ENCODE measurements around the gene RAB3IP. TPM values are rescaled to one million over a fixed set of nuclear protein-coding genes. Genes with fewer than 3 reads are reported as not detected.

Gene RAB3IP
- total and polyA plus RNA-seq, 10 of the 15 experiments (the other 5 are each of a cell fraction or from before 2014, with no cell fraction given): 18.8 to 53.6 (median 28.7) TPM

DNA sequence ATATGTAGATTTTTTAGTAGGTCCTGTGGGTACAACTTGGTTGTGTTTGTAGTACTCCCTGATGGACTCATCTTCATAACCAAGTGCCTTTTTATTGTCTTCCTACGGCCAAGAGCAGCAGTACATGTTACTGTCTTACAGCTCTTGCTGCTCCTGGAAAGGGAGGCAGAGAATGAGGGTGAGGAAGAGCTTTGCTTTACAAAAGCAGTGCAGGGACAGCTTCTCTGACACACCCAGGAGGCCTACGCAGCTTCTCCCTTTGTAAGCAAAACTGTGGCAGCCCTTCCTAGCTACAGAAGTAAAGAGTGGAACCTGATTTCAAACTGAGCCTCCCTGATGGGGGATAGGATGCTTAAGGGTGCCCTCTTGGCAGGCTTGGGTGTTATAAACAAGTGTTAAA, 104.9 kb downstream of the RAB3IP start (continued):
- TF ChIP-seq, protein P1, sequence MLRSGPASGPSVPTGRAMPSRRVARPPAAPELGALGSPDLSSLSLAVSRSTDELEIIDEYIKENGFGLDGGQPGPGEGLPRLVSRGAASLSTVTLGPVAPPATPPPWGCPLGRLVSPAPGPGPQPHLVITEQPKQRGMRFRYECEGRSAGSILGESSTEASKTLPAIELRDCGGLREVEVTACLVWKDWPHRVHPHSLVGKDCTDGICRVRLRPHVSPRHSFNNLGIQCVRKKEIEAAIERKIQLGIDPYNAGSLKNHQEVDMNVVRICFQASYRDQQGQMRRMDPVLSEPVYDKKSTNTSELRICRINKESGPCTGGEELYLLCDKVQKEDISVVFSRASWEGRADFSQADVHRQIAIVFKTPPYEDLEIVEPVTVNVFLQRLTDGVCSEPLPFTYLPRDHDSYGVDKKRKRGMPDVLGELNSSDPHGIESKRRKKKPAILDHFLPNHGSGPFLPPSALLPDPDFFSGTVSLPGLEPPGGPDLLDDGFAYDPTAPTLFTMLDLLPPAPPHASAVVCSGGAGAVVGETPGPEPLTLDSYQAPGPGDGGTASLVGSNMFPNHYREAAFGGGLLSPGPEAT (IDR thresholded peaks at IDR 0.05; ENCODE audit: low read depth): no peak
- no peak for TF ChIP-seq NR2C2 (IDR thresholded peaks at IDR 0.05; ENCODE audit: borderline replicate concordance, control insufficient read depth, insufficient read length, low read depth)
- no peak for TF ChIP-seq GABPA (IDR thresholded peaks at IDR 0.05; ENCODE audit: low read depth)
- no peak for TF ChIP-seq SIX5 (IDR thresholded peaks at IDR 0.05; ENCODE audit: low read depth, low read length, severe bottlenecking)

DNA sequence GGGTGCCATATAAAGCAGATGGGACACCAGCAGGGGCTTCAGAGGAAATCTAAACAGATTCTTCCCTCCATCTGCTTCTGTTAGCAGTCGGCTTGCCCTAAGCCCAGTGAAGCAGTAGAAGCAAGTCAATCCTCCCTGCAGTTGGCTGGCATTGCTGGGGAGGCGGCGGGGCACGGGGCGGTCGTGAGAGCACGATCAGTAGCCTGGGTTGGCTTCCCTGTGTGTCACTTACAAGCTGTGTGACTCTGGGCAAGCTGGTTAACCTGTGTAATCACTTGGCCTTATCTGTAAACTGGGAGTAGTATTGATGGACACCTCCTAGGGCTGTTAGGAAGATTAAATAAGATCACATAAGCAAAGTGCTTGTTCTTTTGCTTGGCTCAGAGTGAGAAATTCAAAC, 105.8 kb downstream of the RAB3IP start:
- DNase-seq (ENCODE audit: low read depth, low spot score): no peak
- H3K9ac ChIP-seq (ENCODE audit: control insufficient read depth, insufficient read depth, low read length): no peak overlapping the region
- no TSS peak for BruUV-seq (replicated peaks)
- no peaks in the 10 kb centered on the region for H3K79me2 ChIP-seq (ENCODE audit: control insufficient read depth, insufficient read depth, low read length)
- H3K27ac ChIP-seq (ENCODE audit: control insufficient read depth, insufficient read depth): no peak overlapping the region
- SMC1A ChIA-PET (ENCODE audit: uncharacterized antibody, unreplicated experiment): interaction anchor here (0.5 kb wide), 1 partner anchor 29 kb away, joined by 3 read pairs; no protein-coding TSS in a partner anchor
- no peaks in the 10 kb centered on the region for H3K36me3 ChIP-seq (ENCODE audit: control insufficient read depth in 2 of 2, insufficient read depth in 2 of 2, low read length in 1 of 2)
- RAD21 ChIA-PET (ENCODE audit: unreplicated experiment): no interaction called here
- no peak for ATAC-seq
- no peaks in the 10 kb centered on the region for H3K9me3 ChIP-seq (replicated peaks; ENCODE audit: control insufficient read depth, insufficient read depth, low read length)
- H3K4me1 ChIP-seq (ENCODE audit: control insufficient read depth, insufficient read depth, low read length): no peaks in the 10 kb centered on the region
- WGBS (ENCODE audit: insufficient coverage, insufficient replicate concordance, low lambda C conversion rate, missing lambda C conversion rate): 57% methylated on average over 1 of the region's 7 CpGs
- no peak for FAIRE-seq
- H2AFZ ChIP-seq (ENCODE audit: control insufficient read depth, low read depth, low read length): no peak overlapping the region
- H3K27me3 ChIP-seq (replicated peaks in 1 of 2; ENCODE audit: control insufficient read depth in 2 of 2, insufficient read depth in 2 of 2, low read length in 1 of 2): no peaks in the 10 kb centered on the region
- H4K20me1 ChIP-seq (ENCODE audit: control insufficient read depth, insufficient read depth): no peaks in the 10 kb centered on the region
- no peak overlapping the region for H3K4me2 ChIP-seq (ENCODE audit: control insufficient read depth, insufficient read depth)
- CTCF ChIA-PET: no interaction called here
- POLR2A ChIA-PET: no interaction called here
- in situ Hi-C loops (cut with MboI) (no loop called here), intact Hi-C loops (cut with micrococcal nuclease; ENCODE audit: unreplicated experiment) (no loop called here)
- no peak overlapping the region for H3K4me3 ChIP-seq
- TF ChIP-seq RFX5 (IDR thresholded peaks at IDR 0.05; ENCODE audit: low read depth, low read length) (no peak), NFIC (IDR thresholded peaks at IDR 0.05; ENCODE audit: low read depth, low read length) (no peak), FOXK2 (IDR thresholded peaks at IDR 0.05) (no peak), HCFC1 (IDR thresholded peaks at IDR 0.05; ENCODE audit: low read length) (no peak), MTA3 (IDR thresholded peaks at IDR 0.05; ENCODE audit: borderline replicate concordance, low read length) (no peak), TCF12 (IDR thresholded peaks at IDR 0.05; ENCODE audit: low read depth, low read length) (no peak), NRF1 (conservative IDR thresholded peaks at IDR 0.05; ENCODE audit: low read depth, low read length) (no peak), EZH2 (IDR thresholded peaks at IDR 0.05; ENCODE audit: borderline replicate concordance, control insufficient read depth, low read depth, low read length) (no peak), STAT1 (conservative IDR thresholded peaks at IDR 0.05) (no peak)
- TF ChIP-seq, protein P2, sequence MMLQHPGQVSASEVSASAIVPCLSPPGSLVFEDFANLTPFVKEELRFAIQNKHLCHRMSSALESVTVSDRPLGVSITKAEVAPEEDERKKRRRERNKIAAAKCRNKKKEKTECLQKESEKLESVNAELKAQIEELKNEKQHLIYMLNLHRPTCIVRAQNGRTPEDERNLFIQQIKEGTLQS (IDR thresholded peaks at IDR 0.05; ENCODE audit: borderline replicate concordance, extremely low read depth, low read depth, low read length): no peak
- TF ChIP-seq, protein P3, sequence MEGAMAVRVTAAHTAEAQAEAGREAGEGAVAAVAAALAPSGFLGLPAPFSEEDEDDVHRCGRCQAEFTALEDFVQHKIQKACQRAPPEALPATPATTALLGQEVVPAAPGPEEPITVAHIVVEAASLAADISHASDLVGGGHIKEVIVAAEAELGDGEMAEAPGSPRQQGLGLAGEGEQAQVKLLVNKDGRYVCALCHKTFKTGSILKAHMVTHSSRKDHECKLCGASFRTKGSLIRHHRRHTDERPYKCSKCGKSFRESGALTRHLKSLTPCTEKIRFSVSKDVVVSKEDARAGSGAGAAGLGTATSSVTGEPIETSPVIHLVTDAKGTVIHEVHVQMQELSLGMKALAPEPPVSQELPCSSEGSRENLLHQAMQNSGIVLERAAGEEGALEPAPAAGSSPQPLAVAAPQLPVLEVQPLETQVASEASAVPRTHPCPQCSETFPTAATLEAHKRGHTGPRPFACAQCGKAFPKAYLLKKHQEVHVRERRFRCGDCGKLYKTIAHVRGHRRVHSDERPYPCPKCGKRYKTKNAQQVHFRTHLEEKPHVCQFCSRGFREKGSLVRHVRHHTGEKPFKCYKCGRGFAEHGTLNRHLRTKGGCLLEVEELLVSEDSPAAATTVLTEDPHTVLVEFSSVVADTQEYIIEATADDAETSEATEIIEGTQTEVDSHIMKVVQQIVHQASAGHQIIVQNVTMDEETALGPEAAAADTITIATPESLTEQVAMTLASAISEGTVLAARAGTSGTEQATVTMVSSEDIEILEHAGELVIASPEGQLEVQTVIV (IDR thresholded peaks at IDR 0.05; ENCODE audit: borderline replicate concordance, partially characterized antibody): no peak
- TF ChIP-seq, protein P4, sequence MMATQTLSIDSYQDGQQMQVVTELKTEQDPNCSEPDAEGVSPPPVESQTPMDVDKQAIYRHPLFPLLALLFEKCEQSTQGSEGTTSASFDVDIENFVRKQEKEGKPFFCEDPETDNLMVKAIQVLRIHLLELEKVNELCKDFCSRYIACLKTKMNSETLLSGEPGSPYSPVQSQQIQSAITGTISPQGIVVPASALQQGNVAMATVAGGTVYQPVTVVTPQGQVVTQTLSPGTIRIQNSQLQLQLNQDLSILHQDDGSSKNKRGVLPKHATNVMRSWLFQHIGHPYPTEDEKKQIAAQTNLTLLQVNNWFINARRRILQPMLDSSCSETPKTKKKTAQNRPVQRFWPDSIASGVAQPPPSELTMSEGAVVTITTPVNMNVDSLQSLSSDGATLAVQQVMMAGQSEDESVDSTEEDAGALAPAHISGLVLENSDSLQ (IDR thresholded peaks at IDR 0.05): no peak
- TF ChIP-seq, protein P5, sequence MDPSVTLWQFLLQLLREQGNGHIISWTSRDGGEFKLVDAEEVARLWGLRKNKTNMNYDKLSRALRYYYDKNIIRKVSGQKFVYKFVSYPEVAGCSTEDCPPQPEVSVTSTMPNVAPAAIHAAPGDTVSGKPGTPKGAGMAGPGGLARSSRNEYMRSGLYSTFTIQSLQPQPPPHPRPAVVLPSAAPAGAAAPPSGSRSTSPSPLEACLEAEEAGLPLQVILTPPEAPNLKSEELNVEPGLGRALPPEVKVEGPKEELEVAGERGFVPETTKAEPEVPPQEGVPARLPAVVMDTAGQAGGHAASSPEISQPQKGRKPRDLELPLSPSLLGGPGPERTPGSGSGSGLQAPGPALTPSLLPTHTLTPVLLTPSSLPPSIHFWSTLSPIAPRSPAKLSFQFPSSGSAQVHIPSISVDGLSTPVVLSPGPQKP (IDR thresholded peaks at IDR 0.05; ENCODE audit: low read depth, low read length): no peak
